ENCODE measurements around the gene DCDC2.

DNA sequence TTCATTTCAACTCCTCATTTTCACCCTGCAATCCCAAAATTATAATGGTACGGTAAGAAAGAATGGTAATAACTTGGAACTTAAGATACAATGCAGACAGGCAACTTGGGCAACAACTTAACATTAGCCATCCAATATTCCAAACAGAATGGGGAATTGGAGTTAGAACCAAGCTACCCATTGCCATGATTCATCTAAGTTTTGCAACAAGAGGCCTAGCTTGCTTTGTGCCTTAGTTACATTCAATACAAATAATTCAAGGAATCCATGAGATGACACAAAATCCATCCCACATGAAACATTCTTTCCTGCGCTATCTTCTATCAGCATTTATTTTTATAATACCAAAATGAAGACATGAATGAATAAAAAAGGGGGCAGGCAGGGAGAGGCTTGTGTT is 28.4 kb downstream of the DCDC2 start:
- TF ChIP-seq POLR2A (IDR thresholded peaks at IDR 0.05), result no peak
- TF ChIP-seq, protein P1, sequence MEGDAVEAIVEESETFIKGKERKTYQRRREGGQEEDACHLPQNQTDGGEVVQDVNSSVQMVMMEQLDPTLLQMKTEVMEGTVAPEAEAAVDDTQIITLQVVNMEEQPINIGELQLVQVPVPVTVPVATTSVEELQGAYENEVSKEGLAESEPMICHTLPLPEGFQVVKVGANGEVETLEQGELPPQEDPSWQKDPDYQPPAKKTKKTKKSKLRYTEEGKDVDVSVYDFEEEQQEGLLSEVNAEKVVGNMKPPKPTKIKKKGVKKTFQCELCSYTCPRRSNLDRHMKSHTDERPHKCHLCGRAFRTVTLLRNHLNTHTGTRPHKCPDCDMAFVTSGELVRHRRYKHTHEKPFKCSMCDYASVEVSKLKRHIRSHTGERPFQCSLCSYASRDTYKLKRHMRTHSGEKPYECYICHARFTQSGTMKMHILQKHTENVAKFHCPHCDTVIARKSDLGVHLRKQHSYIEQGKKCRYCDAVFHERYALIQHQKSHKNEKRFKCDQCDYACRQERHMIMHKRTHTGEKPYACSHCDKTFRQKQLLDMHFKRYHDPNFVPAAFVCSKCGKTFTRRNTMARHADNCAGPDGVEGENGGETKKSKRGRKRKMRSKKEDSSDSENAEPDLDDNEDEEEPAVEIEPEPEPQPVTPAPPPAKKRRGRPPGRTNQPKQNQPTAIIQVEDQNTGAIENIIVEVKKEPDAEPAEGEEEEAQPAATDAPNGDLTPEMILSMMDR (IDR thresholded peaks at IDR 0.05), result no peak

Measured in ovary (tissue), 3 donors.